Measurements from ENCODE around the gene QRFP.

QRFP gene

GRCh38 chr9:130858739-130859705 lies 37.6 kb downstream of the QRFP start:
- Histone ChIP-seq H3K4me3 (ENCODE audit: low read length in 2 of 2) (no peak overlapping the region), H3K79me1 (ENCODE audit: low read depth, low read length) (peaks cover 10% of the 10 kb centered on the region), H2BK5ac (ENCODE audit: low read length) (no peak overlapping the region), H4K8ac (ENCODE audit: low read depth, low read length) (no peak overlapping the region), H2AK5ac (ENCODE audit: low read depth, low read length) (no peak overlapping the region), H3K27me3 (ENCODE audit: control insufficient read depth in 3 of 3, insufficient read depth in 3 of 3, low read depth in 1 of 3, low read length in 3 of 3) (no peaks in the 10 kb centered on the region), H2BK12ac (ENCODE audit: low read length) (no peak overlapping the region), H2BK120ac (ENCODE audit: low read depth, low read length) (no peak overlapping the region), H4K91ac (ENCODE audit: low read depth, low read length, poor library complexity) (no peak overlapping the region), H3K4ac (ENCODE audit: low read length) (no peak overlapping the region), H3K4me1 (ENCODE audit: control insufficient read depth in 2 of 2, insufficient read depth in 1 of 2, low read depth in 1 of 2, low read length in 2 of 2) (peaks cover 12 to 13% of the 10 kb centered on the region in 2 donors), H2AFZ (ENCODE audit: low read length) (no peak overlapping the region), H3K27ac (replicated peaks; ENCODE audit: low read length) (no peak overlapping the region), H3K23ac (ENCODE audit: low read depth, low read length, poor library complexity) (no peak overlapping the region), H3K18ac (ENCODE audit: low read length) (no peak overlapping the region), H3K36me3 (replicated peaks in 1 of 2; ENCODE audit: control insufficient read depth in 2 of 2, insufficient read depth in 2 of 2, low read length in 2 of 2) (peaks cover 30 to 98% of the 10 kb centered on the region in 2 donors), H3K9ac (ENCODE audit: low read depth, low read length, poor library complexity) (no peak overlapping the region), H2BK15ac (ENCODE audit: low read length) (no peak overlapping the region), H3K9me3 (replicated peaks in 1 of 2; ENCODE audit: control insufficient read depth in 2 of 2, insufficient read depth in 1 of 2, low read depth in 1 of 2, low read length in 2 of 2) (no peaks in the 10 kb centered on the region), H3K14ac (ENCODE audit: low read length) (no peak overlapping the region), H3K4me2 (ENCODE audit: insufficient read depth, low read length, poor library complexity, severe bottlenecking) (no peak overlapping the region)
- DNase-seq (ENCODE audit: low spot score): no peak
- WGBS, 2 donors (ENCODE audit: extremely low coverage in 2 of 2, insufficient read length in 2 of 2, insufficient replicate concordance in 1 of 2): no CpG with 5 or more reads among the region's 20 CpGs

GRCh38 chr9:130857864-130858738 lies 38.5 kb downstream of the QRFP start:
- no peak for DNase-seq (ENCODE audit: low spot score)
- H3K4me3 ChIP-seq (ENCODE audit: low read length in 2 of 2): no peak overlapping the region
- H3K4me1 ChIP-seq (ENCODE audit: control insufficient read depth in 2 of 2, insufficient read depth in 1 of 2, low read depth in 1 of 2, low read length in 2 of 2): peaks cover 12 to 13% of the 10 kb centered on the region in 2 donors
- no peak overlapping the region for H2AK5ac ChIP-seq (ENCODE audit: low read depth, low read length)
- no peak overlapping the region for H2BK15ac ChIP-seq (ENCODE audit: low read length)
- H4K91ac ChIP-seq (ENCODE audit: low read depth, low read length, poor library complexity): no peak overlapping the region
- H3K23ac ChIP-seq (ENCODE audit: low read depth, low read length, poor library complexity): no peak overlapping the region
- no peak overlapping the region for H3K14ac ChIP-seq (ENCODE audit: low read length)
- no peak overlapping the region for H2AFZ ChIP-seq (ENCODE audit: low read length)
- H2BK120ac ChIP-seq (ENCODE audit: low read depth, low read length): no peak overlapping the region
- no peaks in the 10 kb centered on the region for H3K27me3 ChIP-seq (ENCODE audit: control insufficient read depth in 3 of 3, insufficient read depth in 3 of 3, low read depth in 1 of 3, low read length in 3 of 3)
- no peak overlapping the region for H3K4ac ChIP-seq (ENCODE audit: low read length)
- peaks cover 10% of the 10 kb centered on the region for H3K79me1 ChIP-seq (ENCODE audit: low read depth, low read length)
- H3K27ac ChIP-seq (replicated peaks; ENCODE audit: low read length): no peak overlapping the region
- H3K18ac ChIP-seq (ENCODE audit: low read length): no peak overlapping the region
- no peak overlapping the region for H3K9ac ChIP-seq (ENCODE audit: low read depth, low read length, poor library complexity)
- no peak overlapping the region for H2BK12ac ChIP-seq (ENCODE audit: low read length)
- H3K4me2 ChIP-seq (ENCODE audit: insufficient read depth, low read length, poor library complexity, severe bottlenecking): no peak overlapping the region
- no peaks in the 10 kb centered on the region for H3K9me3 ChIP-seq (replicated peaks in 1 of 2; ENCODE audit: control insufficient read depth in 2 of 2, insufficient read depth in 1 of 2, low read depth in 1 of 2, low read length in 2 of 2)
- H4K8ac ChIP-seq (ENCODE audit: low read depth, low read length): no peak overlapping the region
- no CpG with 5 or more reads among the region's 22 CpGs for WGBS, 2 donors (ENCODE audit: extremely low coverage in 2 of 2, insufficient read length in 2 of 2, insufficient replicate concordance in 1 of 2)
- H2BK5ac ChIP-seq (ENCODE audit: low read length): no peak overlapping the region
- peaks cover 27 to 97% of the 10 kb centered on the region in 2 donors for H3K36me3 ChIP-seq (replicated peaks in 1 of 2; ENCODE audit: control insufficient read depth in 2 of 2, insufficient read depth in 2 of 2, low read length in 2 of 2)

- Histone ChIP-seq H4K91ac (ENCODE audit: low read depth, low read length, poor library complexity) (no peak overlapping the region), H3K9me3 (replicated peaks in 1 of 2; ENCODE audit: control insufficient read depth in 2 of 2, insufficient read depth in 1 of 2, low read depth in 1 of 2, low read length in 2 of 2) (no peaks in the 10 kb centered on the region), H2BK15ac (ENCODE audit: low read length) (no peak overlapping the region), H3K9ac (ENCODE audit: low read depth, low read length, poor library complexity) (no peak overlapping the region), H2BK5ac (ENCODE audit: low read length) (no peak overlapping the region), H3K79me1 (ENCODE audit: low read depth, low read length) (peaks cover 4% of the 10 kb centered on the region), H2BK120ac (ENCODE audit: low read depth, low read length) (no peak overlapping the region), H4K8ac (ENCODE audit: low read depth, low read length) (no peak overlapping the region), H3K4ac (ENCODE audit: low read length) (no peak overlapping the region), H3K18ac (ENCODE audit: low read length) (no peak overlapping the region), H3K36me3 (replicated peaks in 1 of 2; ENCODE audit: control insufficient read depth in 2 of 2, insufficient read depth in 2 of 2, low read length in 2 of 2) (peaks cover 18 to 88% of the 10 kb centered on the region in 2 donors), H3K4me2 (ENCODE audit: insufficient read depth, low read length, poor library complexity, severe bottlenecking) (no peak overlapping the region), H2AFZ (ENCODE audit: low read length) (no peak overlapping the region), H3K27ac (replicated peaks; ENCODE audit: low read length) (no peak overlapping the region), H2AK5ac (ENCODE audit: low read depth, low read length) (no peak overlapping the region), H2BK12ac (ENCODE audit: low read length) (no peak overlapping the region), H3K27me3 (ENCODE audit: control insufficient read depth in 3 of 3, insufficient read depth in 3 of 3, low read depth in 1 of 3, low read length in 3 of 3) (no peaks in the 10 kb centered on the region), H3K4me1 (ENCODE audit: control insufficient read depth in 2 of 2, insufficient read depth in 1 of 2, low read depth in 1 of 2, low read length in 2 of 2) (peaks cover 12 to 13% of the 10 kb centered on the region in 2 donors), H3K14ac (ENCODE audit: low read length) (no peak overlapping the region), H3K23ac (ENCODE audit: low read depth, low read length, poor library complexity) (no peak overlapping the region), H3K4me3 (ENCODE audit: low read length in 2 of 2) (no peak overlapping the region)
- no CpG with 5 or more reads among the region's 8 CpGs for WGBS, 2 donors (ENCODE audit: extremely low coverage in 2 of 2, insufficient read length in 2 of 2, insufficient replicate concordance in 1 of 2)
- DNase-seq (ENCODE audit: low spot score): no peak
Observed at GRCh38 chr9:130856474-130856873, 40.1 kb downstream of the QRFP start.

- Histone ChIP-seq H3K14ac (ENCODE audit: low read length) (no peak overlapping the region), H3K27ac (replicated peaks; ENCODE audit: low read length) (no peak overlapping the region), H2AFZ (ENCODE audit: low read length) (no peak overlapping the region), H3K9me3 (replicated peaks in 1 of 2; ENCODE audit: control insufficient read depth in 2 of 2, insufficient read depth in 1 of 2, low read depth in 1 of 2, low read length in 2 of 2) (no peaks in the 10 kb centered on the region), H3K27me3 (ENCODE audit: control insufficient read depth in 3 of 3, insufficient read depth in 3 of 3, low read depth in 1 of 3, low read length in 3 of 3) (no peaks in the 10 kb centered on the region), H3K36me3 (replicated peaks in 1 of 2; ENCODE audit: control insufficient read depth in 2 of 2, insufficient read depth in 2 of 2, low read length in 2 of 2) (peaks cover 14 to 82% of the 10 kb centered on the region in 2 donors), H3K79me1 (ENCODE audit: low read depth, low read length) (peaks cover 4% of the 10 kb centered on the region), H2BK12ac (ENCODE audit: low read length) (no peak overlapping the region), H2AK5ac (ENCODE audit: low read depth, low read length) (no peak overlapping the region), H2BK15ac (ENCODE audit: low read length) (no peak overlapping the region), H3K4me1 (ENCODE audit: control insufficient read depth in 2 of 2, insufficient read depth in 1 of 2, low read depth in 1 of 2, low read length in 2 of 2) (peaks cover under 1 to 6% of the 10 kb centered on the region in 2 donors), H3K9ac (ENCODE audit: low read depth, low read length, poor library complexity) (no peak overlapping the region), H4K91ac (ENCODE audit: low read depth, low read length, poor library complexity) (no peak overlapping the region), H3K4me3 (ENCODE audit: low read length in 2 of 2) (no peak overlapping the region), H3K18ac (ENCODE audit: low read length) (no peak overlapping the region), H3K4me2 (ENCODE audit: insufficient read depth, low read length, poor library complexity, severe bottlenecking) (no peak overlapping the region), H3K4ac (ENCODE audit: low read length) (no peak overlapping the region), H4K8ac (ENCODE audit: low read depth, low read length) (no peak overlapping the region), H2BK120ac (ENCODE audit: low read depth, low read length) (no peak overlapping the region), H2BK5ac (ENCODE audit: low read length) (no peak overlapping the region), H3K23ac (ENCODE audit: low read depth, low read length, poor library complexity) (peak overlapping the region; percentile 57)
- DNase-seq (ENCODE audit: low spot score): no peak
- no CpG with 5 or more reads among the region's 9 CpGs for WGBS, 2 donors (ENCODE audit: extremely low coverage in 2 of 2, insufficient read length in 2 of 2, insufficient replicate concordance in 1 of 2)
Observed at GRCh38 chr9:130854835-130855234, 41.8 kb downstream of the QRFP start.
